ENCODE measurements around the gene NRSN2. TPM values are rescaled to one million over a fixed set of nuclear protein-coding genes. Genes with fewer than 3 reads are reported as not detected.
A peak's percentile ranks its signal among the peaks of the same experiment; 100 is the strongest.

NRSN2 gene
- total RNA-seq, 1 experiment from 2014 or later: 8.4 TPM

DNA sequence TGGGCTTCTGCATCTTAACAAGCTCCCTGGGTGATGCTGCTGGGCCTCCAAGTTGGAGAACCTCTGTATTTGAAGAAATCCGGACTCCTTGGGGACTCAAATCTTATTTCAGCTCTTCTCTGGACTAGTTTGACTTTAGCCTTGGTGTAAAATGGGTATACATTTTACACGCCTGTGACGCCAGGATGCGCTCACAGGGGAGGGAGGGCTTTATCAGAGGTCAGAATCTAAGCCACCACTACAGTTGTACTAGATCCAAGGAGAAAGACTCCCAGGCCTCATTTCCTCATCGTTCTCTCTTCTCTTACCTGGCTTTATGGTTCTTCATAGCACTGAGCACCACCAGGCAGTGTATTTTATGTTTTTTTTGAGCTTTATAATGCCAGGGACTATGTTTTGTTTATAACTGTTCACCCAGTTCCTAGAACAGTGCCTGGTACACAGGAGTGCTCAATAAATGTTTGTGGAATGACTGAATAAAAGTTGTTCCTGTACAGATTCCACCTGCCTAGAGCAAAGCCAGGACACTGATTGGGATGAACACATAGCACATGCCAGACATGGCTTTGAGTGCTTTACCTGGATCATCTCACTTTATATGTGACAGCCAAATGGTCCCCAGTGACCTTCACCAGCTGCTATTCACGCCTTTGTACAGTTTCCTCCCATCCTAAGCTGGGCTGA, 56.1 kb downstream of the NRSN2 start:
- DNase-seq (ENCODE audit: unreplicated experiment): no peak
- no TSS peak for BruUV-seq (replicated peaks)
- ChIA-PET POLR2A (interaction anchor here (0.6 to 13.1 kb wide), 9 partner anchors 11 to 80 kb away, joined by 3 to 198 read pairs (median 4); partner anchors contain the start of gene TRIB3), CTCF (interaction anchor here (0.9 to 6.2 kb wide), 5 partner anchors 17 to 48 kb away, joined by 3 to 45 read pairs (median 9); no protein-coding TSS in a partner anchor)
- Mint-ChIP-seq H3K4me1 (ENCODE audit: insufficient read depth, unreplicated experiment) (peaks cover 26% of the 10 kb centered on the region), H3K36me3 (ENCODE audit: insufficient read depth, unreplicated experiment) (peaks cover 15% of the 10 kb centered on the region), H3K9me3 (ENCODE audit: unreplicated experiment) (no peaks in the 10 kb centered on the region), H3K4me3 (ENCODE audit: unreplicated experiment) (no peak overlapping the region), H3K27ac (ENCODE audit: low read depth, unreplicated experiment) (peak overlapping the region; percentile 78), H3K27me3 (ENCODE audit: insufficient read depth, unreplicated experiment) (no peaks in the 10 kb centered on the region)
- TF ChIP-seq, protein P1, sequence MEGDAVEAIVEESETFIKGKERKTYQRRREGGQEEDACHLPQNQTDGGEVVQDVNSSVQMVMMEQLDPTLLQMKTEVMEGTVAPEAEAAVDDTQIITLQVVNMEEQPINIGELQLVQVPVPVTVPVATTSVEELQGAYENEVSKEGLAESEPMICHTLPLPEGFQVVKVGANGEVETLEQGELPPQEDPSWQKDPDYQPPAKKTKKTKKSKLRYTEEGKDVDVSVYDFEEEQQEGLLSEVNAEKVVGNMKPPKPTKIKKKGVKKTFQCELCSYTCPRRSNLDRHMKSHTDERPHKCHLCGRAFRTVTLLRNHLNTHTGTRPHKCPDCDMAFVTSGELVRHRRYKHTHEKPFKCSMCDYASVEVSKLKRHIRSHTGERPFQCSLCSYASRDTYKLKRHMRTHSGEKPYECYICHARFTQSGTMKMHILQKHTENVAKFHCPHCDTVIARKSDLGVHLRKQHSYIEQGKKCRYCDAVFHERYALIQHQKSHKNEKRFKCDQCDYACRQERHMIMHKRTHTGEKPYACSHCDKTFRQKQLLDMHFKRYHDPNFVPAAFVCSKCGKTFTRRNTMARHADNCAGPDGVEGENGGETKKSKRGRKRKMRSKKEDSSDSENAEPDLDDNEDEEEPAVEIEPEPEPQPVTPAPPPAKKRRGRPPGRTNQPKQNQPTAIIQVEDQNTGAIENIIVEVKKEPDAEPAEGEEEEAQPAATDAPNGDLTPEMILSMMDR (IDR thresholded peaks at IDR 0.05; ENCODE audit: unreplicated experiment): no peak
- intact Hi-C loops (cut with micrococcal nuclease): no loop called here

DNA sequence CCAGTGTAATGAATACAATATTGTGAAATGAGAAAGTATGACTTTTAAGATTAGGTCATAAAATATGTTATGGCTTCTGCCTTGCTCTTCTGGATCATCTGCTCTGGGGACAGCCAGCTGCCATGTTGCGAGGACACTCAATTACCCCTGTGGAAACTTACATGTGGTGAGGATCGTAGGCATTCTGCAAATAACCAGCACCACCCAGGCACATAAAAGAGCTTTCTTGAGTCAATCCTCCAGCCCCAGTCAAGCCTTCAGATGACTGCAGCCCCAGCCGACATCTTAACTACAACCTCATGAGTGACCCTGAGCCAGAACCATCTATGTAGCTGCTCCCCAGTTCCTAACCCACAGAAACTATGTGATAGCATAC, 56.7 kb downstream of the NRSN2 start:
- CTCF ChIA-PET: interaction anchor here (0.9 to 6.2 kb wide), 4 partner anchors 18 to 41 kb away, joined by 3 to 45 read pairs (median 7); no protein-coding TSS in a partner anchor
- no TSS peak for BruUV-seq (replicated peaks)

DNA sequence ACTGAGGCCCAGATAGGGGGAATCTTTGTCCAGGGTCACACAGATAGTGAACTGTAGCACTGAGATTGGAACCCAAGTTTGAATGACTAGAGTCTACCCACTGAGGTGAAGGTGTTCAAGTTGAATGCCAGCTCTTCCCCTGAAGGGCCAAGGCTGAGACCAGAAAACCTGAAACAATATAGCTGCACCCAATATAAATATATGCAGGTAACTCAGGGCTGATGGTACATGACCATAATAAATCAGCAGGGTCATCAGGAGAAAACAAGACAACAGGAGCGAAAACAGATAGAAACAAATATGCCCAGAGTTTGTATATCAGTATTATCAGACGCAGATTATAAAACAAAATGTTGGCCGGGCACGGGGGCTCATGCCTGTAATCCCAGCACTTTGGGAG, 57.2 kb downstream of the NRSN2 start:
- no peak overlapping the region for H3K27ac Mint-ChIP-seq (ENCODE audit: low read depth, unreplicated experiment)
- peaks cover 26% of the 10 kb centered on the region for H3K4me1 Mint-ChIP-seq (ENCODE audit: insufficient read depth, unreplicated experiment)
- ChIA-PET POLR2A (interaction anchor here (10.7 to 13.1 kb wide), 2 partner anchors 20 to 40 kb away, joined by 197 to 198 read pairs; partner anchors contain the start of gene TRIB3), CTCF (interaction anchor here (0.6 to 1.1 kb wide), 4 partner anchors 23 to 52 kb away, joined by 3 to 4 read pairs (median 3); partner anchors contain the start of gene TRIB3)
- no peaks in the 10 kb centered on the region for H3K9me3 Mint-ChIP-seq (ENCODE audit: unreplicated experiment)
- H3K36me3 Mint-ChIP-seq (ENCODE audit: insufficient read depth, unreplicated experiment): peaks cover 11% of the 10 kb centered on the region
- H3K27me3 Mint-ChIP-seq (ENCODE audit: insufficient read depth, unreplicated experiment): no peaks in the 10 kb centered on the region
- intact Hi-C loops (cut with micrococcal nuclease): no loop called here
- BruUV-seq (replicated peaks): no TSS peak
- H3K4me3 Mint-ChIP-seq (ENCODE audit: unreplicated experiment): no peak overlapping the region
- no peak for DNase-seq (ENCODE audit: unreplicated experiment)
- TF ChIP-seq, protein P1 (IDR thresholded peaks at IDR 0.05; ENCODE audit: unreplicated experiment): no peak

More for the DNA sequence above, 56.7 kb downstream of the NRSN2 start:
- POLR2A ChIA-PET: interaction anchor here (1.3 to 13.1 kb wide), 5 partner anchors 10 to 39 kb away, joined by 3 to 198 read pairs (median 16); partner anchors contain the start of gene TRIB3
- TF ChIP-seq, protein P1 (IDR thresholded peaks at IDR 0.05; ENCODE audit: unreplicated experiment): no peak
- Mint-ChIP-seq H3K9me3 (ENCODE audit: unreplicated experiment) (no peaks in the 10 kb centered on the region), H3K27ac (ENCODE audit: low read depth, unreplicated experiment) (peak overlapping the region; percentile 78), H3K4me3 (ENCODE audit: unreplicated experiment) (no peak overlapping the region), H3K27me3 (ENCODE audit: insufficient read depth, unreplicated experiment) (no peaks in the 10 kb centered on the region), H3K4me1 (ENCODE audit: insufficient read depth, unreplicated experiment) (peaks cover 26% of the 10 kb centered on the region), H3K36me3 (ENCODE audit: insufficient read depth, unreplicated experiment) (peaks cover 9% of the 10 kb centered on the region)
- intact Hi-C loops (cut with micrococcal nuclease): no loop called here
- DNase-seq (ENCODE audit: unreplicated experiment): no peak

Other genes with a start within 250 kb of the NRSN2 start
- gene DEFB126, start 204.5 kb upstream of the NRSN2 start, total RNA-seq (2022): not detected in 2 replicates
- gene DEFB127, start 189.7 kb upstream of the NRSN2 start, total RNA-seq (2022): not detected in 2 replicates
- gene DEFB128, start 157.4 kb upstream of the NRSN2 start, total RNA-seq (2022): not detected in 2 replicates
- gene DEFB129, start 119.9 kb upstream of the NRSN2 start, total RNA-seq (2022): not detected in 2 replicates
- not detected in 2 replicates for gene DEFB132, start 89.4 kb upstream of the NRSN2 start, total RNA-seq (2022)
- 2.4 and 3.8 TPM in 2 replicates for gene C20orf96, start 56.4 kb upstream of the NRSN2 start, total RNA-seq (2022)
- 11.7 and 12.1 TPM in 2 replicates for gene ZCCHC3, start 49.5 kb upstream of the NRSN2 start, total RNA-seq (2022)
- 17.2 and 17.6 TPM in 2 replicates for gene SOX12, start 21.6 kb upstream of the NRSN2 start, total RNA-seq (2022)
- 477 and 598 TPM in 2 replicates for gene TRIB3, start 33.6 kb downstream of the NRSN2 start, total RNA-seq (2022)
- gene RBCK1, start 61.2 kb downstream of the NRSN2 start, total RNA-seq (2022): 353 and 488 TPM in 2 replicates
- 32.5 and 36.0 TPM in 2 replicates for gene TBC1D20, start 115.4 kb downstream of the NRSN2 start, total RNA-seq (2022)
- 271 and 297 TPM in 2 replicates for gene CSNK2A1, start 196.7 kb downstream of the NRSN2 start, total RNA-seq (2022)

Data from MCF 10A (cell line).